Large intestine (tissue), 3 donors: ENCODE measurements around the gene PTBP2. TPM values are rescaled to one million over a fixed set of nuclear protein-coding genes. Genes with fewer than 3 reads are reported as not detected.
"Not testable (repeated sequence)": the region's sequence is repeated elsewhere in the genome, so short reads cannot be mapped to it uniquely, and the experiment has no call there.

ENCODE experiments used
- DNase-seq, 2 donors: peaks; one replicate each; pipeline versions ENCODE4 v3.0.0 to v3.0.0-alpha.2; 2013
- H3K27ac ChIP-seq: one replicate; pipeline ENCODE4 v1.5.1; 2013; ENCODE audit warnings: low read length
- H3K27me3 ChIP-seq: 2 replicates; pipeline ENCODE4 v1.6.1; 2013; ENCODE audit warnings: low read length; ENCODE audit not compliant: control insufficient read depth, insufficient read depth
- H3K36me3 ChIP-seq: 2 replicates; pipeline ENCODE4 v1.6.1; 2013; ENCODE audit warnings: low read length; ENCODE audit not compliant: control insufficient read depth, insufficient read depth
- H3K4me1 ChIP-seq: one replicate; pipeline ENCODE4 v1.6.1; 2013; ENCODE audit warnings: low read length; ENCODE audit not compliant: control insufficient read depth, insufficient read depth
- H3K4me3 ChIP-seq: one replicate; pipeline ENCODE4 v1.5.1; 2013; ENCODE audit warnings: low read length
- H3K9me3 ChIP-seq: one replicate; pipeline ENCODE4 v1.6.1; 2013; ENCODE audit warnings: mild to moderate bottlenecking, low read depth, low read length, moderate library complexity; ENCODE audit not compliant: control insufficient read depth
- WGBS: methylation state at CpG from one replicate; pipeline ENCODE4 v1.1.5; 2013; ENCODE audit warnings: low lambda C conversion rate; ENCODE audit not compliant: insufficient coverage; 5-methylcytosine and 5-hydroxymethylcytosine counted together
- polyA plus RNA-seq: library from polyadenylated mRNA; unstranded; fragments of 120-200 nt; gene quantifications from one replicate; pipeline ENCODE4 v1.2.1, GENCODE V29; 2013

Gene PTBP2
- polyA plus RNA-seq, 1 donor, result 35.3 TPM

DNA sequence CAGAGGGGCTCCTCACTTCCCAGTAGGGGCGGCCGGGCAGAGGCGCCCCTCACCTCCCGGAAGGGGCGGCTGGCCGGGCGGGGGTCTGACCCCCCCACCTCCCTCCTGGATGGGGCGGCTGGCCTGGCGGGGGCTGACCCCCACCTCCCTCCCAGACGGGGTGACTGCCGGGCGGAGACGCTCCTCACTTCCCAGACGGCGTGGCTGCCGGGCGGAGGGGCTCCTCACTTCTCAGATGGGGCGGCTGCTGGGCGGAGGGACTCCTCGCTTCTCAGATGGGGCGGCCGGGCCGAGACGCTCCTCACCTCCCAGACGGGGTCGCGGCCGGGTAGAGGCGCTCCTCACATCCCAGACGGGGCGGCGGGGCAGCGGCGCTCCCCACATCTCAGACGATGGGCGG lies 41.0 kb downstream of the PTBP2 start:
- not testable (repeated sequence) for H3K27me3 ChIP-seq, H3K4me3 ChIP-seq, H3K27ac ChIP-seq, H3K4me1 ChIP-seq, H3K36me3 ChIP-seq, DNase-seq
- no CpG with 5 or more reads among the region's 36 CpGs for WGBS
- H3K9me3 ChIP-seq, result peaks cover 20% of the 10 kb centered on the region

DNA sequence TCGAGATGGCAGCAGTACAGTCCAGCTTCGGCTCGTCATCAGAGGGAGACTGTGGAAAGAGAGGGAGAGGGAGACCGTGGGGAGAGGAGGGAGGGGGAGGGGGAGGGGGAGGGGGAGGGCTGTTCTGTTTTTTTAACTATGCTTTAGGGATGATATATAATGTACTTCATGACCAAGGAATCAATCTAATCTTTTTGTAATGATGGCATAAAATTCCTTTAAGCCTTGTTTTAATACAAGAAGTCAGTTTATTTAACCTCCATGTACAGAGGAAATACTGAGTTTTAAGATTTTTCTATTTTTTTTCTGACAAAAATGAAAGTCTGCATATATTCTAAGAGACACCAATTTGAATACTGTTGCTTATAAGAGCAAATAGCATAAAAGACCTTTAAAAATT lies 41.9 kb downstream of the PTBP2 start:
- peaks cover 6% of the 10 kb centered on the region for H3K36me3 ChIP-seq
- no peak overlapping the region for H3K27ac ChIP-seq
- WGBS, result no CpG with 5 or more reads among the region's 4 CpGs

DNA sequence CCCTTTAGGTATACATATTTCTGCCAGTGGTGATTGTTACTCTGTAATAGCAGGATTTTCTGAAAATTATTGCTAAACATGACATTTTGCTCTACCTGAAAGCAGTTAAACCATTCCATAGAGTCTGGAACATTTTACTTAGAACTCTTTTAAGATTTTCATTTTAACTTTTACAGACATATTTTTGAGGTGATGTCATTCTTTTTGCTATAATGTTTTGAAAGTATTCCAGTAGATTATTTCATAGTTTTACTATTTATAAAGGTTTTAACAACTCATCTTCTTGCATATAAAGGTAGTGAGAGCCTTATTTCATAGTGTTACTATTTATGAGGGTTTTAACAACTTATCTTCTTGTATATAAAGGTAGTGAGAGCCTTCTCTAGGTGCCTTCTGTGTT lies 42.9 kb downstream of the PTBP2 start:
- DNase-seq, result no peak
- H3K27ac ChIP-seq, result no peak overlapping the region
- H3K4me1 ChIP-seq, result no peaks in the 10 kb centered on the region

More for the DNA sequence above, 41.9 kb downstream of the PTBP2 start:
- Histone ChIP-seq H3K4me1 (no peaks in the 10 kb centered on the region), H3K4me3 (no peak overlapping the region), H3K27me3 (no peaks in the 10 kb centered on the region), H3K9me3 (peaks cover 20% of the 10 kb centered on the region)
- no peak for DNase-seq

DNA sequence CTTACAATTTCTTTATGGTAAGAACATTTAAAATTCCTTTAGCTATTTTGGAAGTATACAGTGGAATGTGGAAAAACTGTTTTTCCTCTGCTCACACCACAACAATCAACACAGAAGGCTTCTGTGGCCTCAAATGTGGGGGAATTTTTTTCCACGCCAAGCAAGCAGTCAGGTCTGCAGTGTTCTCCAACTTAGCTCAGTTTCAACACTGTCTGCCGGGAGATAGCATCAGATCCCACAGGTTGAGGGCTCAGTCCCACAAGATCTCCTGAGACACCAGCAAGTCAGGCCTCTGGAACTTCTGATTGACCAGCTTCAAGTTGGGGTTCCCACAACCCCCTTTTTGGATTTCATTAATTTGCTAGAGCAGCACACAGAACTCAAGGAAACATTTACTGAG lies 50.3 kb downstream of the PTBP2 start:
- Histone ChIP-seq H3K27me3 (no peaks in the 10 kb centered on the region), H3K4me3 (no peak overlapping the region), H3K36me3 (peaks cover 27% of the 10 kb centered on the region), H3K27ac (no peak overlapping the region), H3K9me3 (no peaks in the 10 kb centered on the region), H3K4me1 (no peaks in the 10 kb centered on the region)
- WGBS, result no CpG with 5 or more reads among the region's 2 CpGs
- no peak for DNase-seq

More for the DNA sequence above, 42.9 kb downstream of the PTBP2 start:
- Histone ChIP-seq H3K4me3 (no peak overlapping the region), H3K9me3 (peaks cover 20% of the 10 kb centered on the region), H3K27me3 (no peaks in the 10 kb centered on the region), H3K36me3 (peaks cover 8% of the 10 kb centered on the region)

DNA sequence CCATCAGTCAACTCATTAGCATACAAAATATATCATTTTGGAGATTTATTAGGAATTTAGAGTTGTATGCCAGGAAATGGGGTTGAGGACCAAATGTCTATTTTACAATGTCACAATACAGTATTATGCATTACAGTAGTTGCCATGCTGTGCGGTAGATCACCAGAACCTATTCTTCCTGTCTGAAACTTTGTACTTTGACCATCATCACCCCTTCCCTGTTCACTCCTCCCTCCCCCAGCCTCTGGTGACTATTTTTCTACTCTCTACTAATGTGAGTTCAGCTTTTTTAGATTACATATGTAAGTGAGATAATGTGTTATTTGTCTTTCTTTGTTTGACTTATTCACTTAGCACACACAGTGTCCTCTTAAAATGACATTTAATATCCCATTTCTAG lies 50.8 kb downstream of the PTBP2 start:
- WGBS, result no CpG with 5 or more reads among the region's 1 CpG
- Histone ChIP-seq H3K27me3 (no peaks in the 10 kb centered on the region), H3K4me1 (no peaks in the 10 kb centered on the region), H3K4me3 (no peak overlapping the region), H3K9me3 (no peaks in the 10 kb centered on the region), H3K27ac (no peak overlapping the region), H3K36me3 (peaks cover 28% of the 10 kb centered on the region)
- DNase-seq, result peak; percentile 36 to 62

DNA sequence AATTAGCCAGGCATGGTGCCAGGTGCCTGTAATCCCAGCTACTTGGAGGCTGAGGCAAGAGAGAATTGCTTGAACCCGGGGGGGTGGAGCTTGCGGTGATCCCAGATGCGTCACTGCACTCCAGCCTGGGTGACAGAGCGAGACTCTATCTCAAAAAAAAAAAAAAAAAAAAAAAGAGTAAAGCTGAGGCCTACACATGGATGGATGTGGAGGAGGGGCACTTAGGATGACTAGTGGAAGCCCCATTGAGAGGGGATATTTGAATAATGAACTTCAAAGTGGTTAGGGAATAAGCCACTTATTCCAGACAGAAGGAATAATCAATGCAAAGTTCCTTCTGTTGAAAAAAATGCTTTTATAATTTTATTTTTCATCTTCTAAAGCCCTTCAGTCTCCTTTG lies 51.4 kb downstream of the PTBP2 start:
- H3K9me3 ChIP-seq, result no peaks in the 10 kb centered on the region
- H3K27ac ChIP-seq, result no peak overlapping the region
- peaks cover 30% of the 10 kb centered on the region for H3K36me3 ChIP-seq
- no peaks in the 10 kb centered on the region for H3K4me1 ChIP-seq
- no CpG with 5 or more reads among the region's 4 CpGs for WGBS
- DNase-seq, result no peak
- H3K27me3 ChIP-seq, result no peaks in the 10 kb centered on the region
- H3K4me3 ChIP-seq, result no peak overlapping the region

DNA sequence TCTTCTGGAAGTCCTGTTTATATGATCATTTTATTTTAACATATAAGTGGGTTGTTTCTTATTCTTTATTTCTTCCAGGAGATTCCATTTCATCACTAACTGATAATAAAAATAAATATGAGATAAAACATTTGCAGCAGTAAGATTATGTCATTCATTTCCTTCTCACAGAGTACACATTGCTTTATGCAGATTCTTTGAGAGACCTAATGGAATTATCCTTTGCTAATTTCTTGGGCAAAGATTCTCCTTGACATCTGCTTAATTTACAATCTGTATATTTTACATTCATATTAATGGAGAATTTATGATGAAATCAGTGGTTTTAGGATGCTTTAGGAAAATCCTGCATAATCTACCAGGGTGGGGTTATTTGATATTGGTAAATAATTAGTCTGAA lies 60.6 kb downstream of the PTBP2 start:
- no peaks in the 10 kb centered on the region for H3K27me3 ChIP-seq
- H3K27ac ChIP-seq, result no peak overlapping the region
- peaks cover 43% of the 10 kb centered on the region for H3K36me3 ChIP-seq
- no peak for DNase-seq
- no peaks in the 10 kb centered on the region for H3K9me3 ChIP-seq
- H3K4me1 ChIP-seq, result no peaks in the 10 kb centered on the region
- H3K4me3 ChIP-seq, result no peak overlapping the region

DNA sequence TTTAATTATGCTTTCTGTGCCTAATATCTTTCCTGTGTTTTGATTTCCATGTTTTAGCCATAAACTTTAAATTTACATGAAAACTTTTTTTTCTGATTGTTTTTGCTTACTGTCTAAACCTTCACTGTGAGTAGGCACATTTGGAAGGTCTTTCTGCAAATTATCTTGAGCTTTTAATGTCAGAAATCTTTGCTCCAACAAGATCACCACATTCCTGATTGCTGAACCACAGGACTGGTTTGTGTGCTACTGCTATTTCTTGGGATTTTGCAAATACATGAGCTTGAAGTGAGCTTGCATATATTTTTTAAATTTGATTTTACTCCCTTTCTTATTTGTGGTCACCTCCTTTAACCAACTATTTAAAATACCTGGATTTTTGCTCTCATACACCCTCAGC lies 61.3 kb downstream of the PTBP2 start:
- Histone ChIP-seq H3K4me1 (no peaks in the 10 kb centered on the region), H3K27ac (no peak overlapping the region), H3K27me3 (no peaks in the 10 kb centered on the region), H3K36me3 (peaks cover 40% of the 10 kb centered on the region), H3K4me3 (no peak overlapping the region), H3K9me3 (no peaks in the 10 kb centered on the region)
- DNase-seq, result no peak

DNA sequence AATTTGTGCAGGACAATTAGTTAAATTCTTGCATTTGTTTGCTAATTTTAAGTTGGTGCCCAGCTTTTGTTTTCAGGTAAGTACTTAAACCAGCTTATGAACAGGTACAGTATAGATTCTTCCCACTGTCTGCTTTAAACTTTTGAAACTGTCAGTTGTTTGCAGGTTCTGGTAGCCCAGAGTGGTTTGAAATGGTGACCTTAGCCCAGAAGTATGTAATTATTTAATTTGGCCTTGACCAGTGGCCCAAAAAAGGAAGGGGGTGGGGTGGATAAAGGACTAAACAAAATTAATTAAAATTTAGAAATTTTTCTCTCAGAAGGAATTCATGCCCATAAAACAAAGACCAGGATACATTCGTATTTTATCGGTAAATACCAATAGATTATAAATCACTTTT lies 69.0 kb downstream of the PTBP2 start:
- H3K36me3 ChIP-seq, result peaks cover 10% of the 10 kb centered on the region
- no peaks in the 10 kb centered on the region for H3K9me3 ChIP-seq
- no peak overlapping the region for H3K4me3 ChIP-seq
- H3K27me3 ChIP-seq, result no peaks in the 10 kb centered on the region
- H3K4me1 ChIP-seq, result no peaks in the 10 kb centered on the region
- no peak for DNase-seq
- no peak overlapping the region for H3K27ac ChIP-seq
- 100% methylated on average over 2 of the region's 2 CpGs for WGBS

DNA sequence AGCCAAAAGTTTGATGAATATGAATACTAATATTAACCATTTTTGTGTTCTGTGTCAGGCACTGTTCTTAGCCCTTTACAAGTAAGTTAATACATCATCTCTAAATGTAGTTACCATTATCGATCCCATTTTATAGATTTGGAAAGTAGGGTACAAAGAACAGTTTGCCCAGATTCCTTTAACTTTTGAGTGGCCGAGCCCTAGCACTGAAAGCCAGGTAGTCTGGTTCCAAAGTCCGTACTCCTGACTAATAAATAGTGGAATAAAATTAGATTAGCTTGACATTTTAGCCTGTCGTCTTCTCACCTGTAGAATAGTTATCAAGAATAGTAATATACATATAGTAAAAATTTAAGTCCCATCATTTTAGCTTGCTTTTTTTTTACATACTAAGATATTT lies 70.6 kb downstream of the PTBP2 start:
- H3K36me3 ChIP-seq, result peaks cover 3% of the 10 kb centered on the region
- H3K27ac ChIP-seq, result no peak overlapping the region
- H3K4me1 ChIP-seq, result no peaks in the 10 kb centered on the region
- 38% methylated on average over 1 of the region's 4 CpGs for WGBS
- H3K4me3 ChIP-seq, result no peak overlapping the region
- no peaks in the 10 kb centered on the region for H3K27me3 ChIP-seq
- DNase-seq, result no peak
- H3K9me3 ChIP-seq, result no peaks in the 10 kb centered on the region

DNA sequence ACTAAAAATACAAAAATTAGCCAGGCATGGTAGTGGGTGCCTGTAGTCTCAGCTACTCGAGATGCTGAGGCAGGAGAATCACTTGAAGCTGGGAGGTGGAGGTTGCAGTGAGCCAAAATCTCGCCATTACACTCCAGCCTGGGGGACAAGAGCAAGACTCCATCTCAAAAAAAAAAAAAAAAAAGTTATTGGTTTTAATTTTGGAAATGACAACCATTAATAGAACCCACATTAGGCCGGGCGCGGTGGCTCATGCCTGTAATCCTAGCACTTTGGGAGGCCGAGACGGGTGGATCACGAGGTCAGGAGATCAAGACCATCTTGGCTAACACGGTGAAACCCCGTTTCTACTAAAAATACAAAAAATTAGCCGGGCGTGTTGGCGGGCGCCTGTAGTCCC lies 80.1 kb downstream of the PTBP2 start:
- not testable (repeated sequence) for H3K9me3 ChIP-seq, H3K4me1 ChIP-seq
- WGBS, result no CpG with 5 or more reads among the region's 14 CpGs

More for the DNA sequence above, 80.1 kb downstream of the PTBP2 start:
- not testable (repeated sequence) for H3K27ac ChIP-seq, DNase-seq, H3K27me3 ChIP-seq, H3K4me3 ChIP-seq, H3K36me3 ChIP-seq
